ENCODE data around the gene COG6.

COG6 gene

DNA sequence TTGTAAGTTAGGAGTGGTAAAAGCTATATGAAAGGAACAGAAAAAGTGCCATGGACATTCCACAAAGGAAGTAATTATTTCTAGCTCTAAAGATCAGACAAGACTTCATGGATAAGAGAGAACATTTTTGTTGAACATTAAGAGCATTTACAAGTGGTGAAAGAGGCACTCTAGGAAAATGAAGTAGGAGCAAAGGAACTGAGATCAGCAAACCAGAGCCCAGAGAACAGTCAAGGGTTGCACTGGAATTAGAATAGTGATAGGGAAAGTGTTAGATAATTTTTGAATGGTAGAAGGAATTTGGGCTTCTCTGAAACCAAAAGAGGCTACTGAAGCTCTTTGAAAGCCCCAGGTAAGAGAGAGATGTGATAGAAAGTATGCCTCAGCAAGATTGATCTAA lies 94.1 kb downstream of the COG6 start:
- TF ChIP-seq, protein P1, sequence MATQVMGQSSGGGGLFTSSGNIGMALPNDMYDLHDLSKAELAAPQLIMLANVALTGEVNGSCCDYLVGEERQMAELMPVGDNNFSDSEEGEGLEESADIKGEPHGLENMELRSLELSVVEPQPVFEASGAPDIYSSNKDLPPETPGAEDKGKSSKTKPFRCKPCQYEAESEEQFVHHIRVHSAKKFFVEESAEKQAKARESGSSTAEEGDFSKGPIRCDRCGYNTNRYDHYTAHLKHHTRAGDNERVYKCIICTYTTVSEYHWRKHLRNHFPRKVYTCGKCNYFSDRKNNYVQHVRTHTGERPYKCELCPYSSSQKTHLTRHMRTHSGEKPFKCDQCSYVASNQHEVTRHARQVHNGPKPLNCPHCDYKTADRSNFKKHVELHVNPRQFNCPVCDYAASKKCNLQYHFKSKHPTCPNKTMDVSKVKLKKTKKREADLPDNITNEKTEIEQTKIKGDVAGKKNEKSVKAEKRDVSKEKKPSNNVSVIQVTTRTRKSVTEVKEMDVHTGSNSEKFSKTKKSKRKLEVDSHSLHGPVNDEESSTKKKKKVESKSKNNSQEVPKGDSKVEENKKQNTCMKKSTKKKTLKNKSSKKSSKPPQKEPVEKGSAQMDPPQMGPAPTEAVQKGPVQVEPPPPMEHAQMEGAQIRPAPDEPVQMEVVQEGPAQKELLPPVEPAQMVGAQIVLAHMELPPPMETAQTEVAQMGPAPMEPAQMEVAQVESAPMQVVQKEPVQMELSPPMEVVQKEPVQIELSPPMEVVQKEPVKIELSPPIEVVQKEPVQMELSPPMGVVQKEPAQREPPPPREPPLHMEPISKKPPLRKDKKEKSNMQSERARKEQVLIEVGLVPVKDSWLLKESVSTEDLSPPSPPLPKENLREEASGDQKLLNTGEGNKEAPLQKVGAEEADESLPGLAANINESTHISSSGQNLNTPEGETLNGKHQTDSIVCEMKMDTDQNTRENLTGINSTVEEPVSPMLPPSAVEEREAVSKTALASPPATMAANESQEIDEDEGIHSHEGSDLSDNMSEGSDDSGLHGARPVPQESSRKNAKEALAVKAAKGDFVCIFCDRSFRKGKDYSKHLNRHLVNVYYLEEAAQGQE (IDR thresholded peaks at IDR 0.05; ENCODE audit: insufficient read depth in 1 of 2, low read depth in 2 of 2, low read length in 2 of 2) = no peak
- TF ChIP-seq SIN3A (IDR thresholded peaks at IDR 0.05; ENCODE audit: borderline replicate concordance, insufficient read depth, low read length) (no peak), TAF1 (IDR thresholded peaks at IDR 0.05; ENCODE audit: borderline replicate concordance, insufficient read depth, low read length) (no peak), POLR2AphosphoS5 (IDR thresholded peaks at IDR 0.05; ENCODE audit: low read depth, low read length) (no peak), FOXP2 (optimal IDR thresholded peaks at IDR 0.05; ENCODE audit: borderline replicate concordance, extremely low read depth, extremely low read length, insufficient read depth) (no peak)

DNA sequence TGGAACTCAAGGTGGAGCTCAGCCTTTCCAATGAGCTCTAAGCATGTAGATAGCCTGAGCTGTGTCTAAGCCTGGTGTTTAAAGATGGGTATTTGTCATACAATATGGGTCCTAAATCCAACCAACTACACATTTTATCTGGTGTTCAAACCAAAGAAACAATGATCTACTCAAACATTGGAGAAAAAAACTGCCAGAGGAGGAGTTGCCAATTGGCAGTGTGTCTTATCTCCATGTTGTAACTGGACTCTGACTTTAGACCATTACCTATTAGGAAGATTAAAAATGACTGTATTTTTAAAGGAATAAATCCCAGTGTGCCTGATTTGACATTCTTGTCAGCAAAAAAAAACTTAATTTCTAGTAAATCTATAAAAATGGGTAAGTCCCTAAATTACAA lies 96.3 kb downstream of the COG6 start:
- no peak for TF ChIP-seq POLR2AphosphoS5 (IDR thresholded peaks at IDR 0.05; ENCODE audit: low read depth, low read length)
- no peak for TF ChIP-seq FOXP2 (optimal IDR thresholded peaks at IDR 0.05; ENCODE audit: borderline replicate concordance, extremely low read depth, extremely low read length, insufficient read depth)
- TF ChIP-seq, protein P1 (IDR thresholded peaks at IDR 0.05; ENCODE audit: insufficient read depth in 1 of 2, low read depth in 2 of 2, low read length in 2 of 2) = no peak
- no peak for TF ChIP-seq SIN3A (IDR thresholded peaks at IDR 0.05; ENCODE audit: borderline replicate concordance, insufficient read depth, low read length)
- no peak for TF ChIP-seq TAF1 (IDR thresholded peaks at IDR 0.05; ENCODE audit: borderline replicate concordance, insufficient read depth, low read length)

DNA sequence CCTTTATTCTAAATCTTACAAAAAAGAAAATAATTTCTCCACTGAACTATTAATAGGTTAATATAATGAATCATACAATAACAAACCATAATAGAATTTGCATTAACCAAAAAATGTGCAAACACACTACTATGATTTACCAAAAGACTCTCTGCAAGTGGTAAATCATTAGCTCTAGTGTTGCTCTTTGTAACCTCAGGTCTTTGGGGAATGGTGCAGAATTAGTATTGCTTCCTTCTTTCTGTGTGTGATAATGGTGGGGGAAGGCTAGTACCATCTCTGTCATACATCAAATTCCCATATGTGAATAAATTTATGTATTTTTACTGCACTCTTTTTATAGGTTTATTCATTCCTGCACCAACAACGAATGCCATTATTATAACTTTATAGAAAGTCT lies 105.1 kb downstream of the COG6 start:
- TF ChIP-seq, protein P1 (IDR thresholded peaks at IDR 0.05; ENCODE audit: insufficient read depth in 1 of 2, low read depth in 2 of 2, low read length in 2 of 2) = no peak
- TF ChIP-seq POLR2AphosphoS5 (IDR thresholded peaks at IDR 0.05; ENCODE audit: low read depth, low read length) (no peak), TAF1 (IDR thresholded peaks at IDR 0.05; ENCODE audit: borderline replicate concordance, insufficient read depth, low read length) (no peak), SIN3A (IDR thresholded peaks at IDR 0.05; ENCODE audit: borderline replicate concordance, insufficient read depth, low read length) (no peak), FOXP2 (optimal IDR thresholded peaks at IDR 0.05; ENCODE audit: borderline replicate concordance, extremely low read depth, extremely low read length, insufficient read depth) (no peak)

DNA sequence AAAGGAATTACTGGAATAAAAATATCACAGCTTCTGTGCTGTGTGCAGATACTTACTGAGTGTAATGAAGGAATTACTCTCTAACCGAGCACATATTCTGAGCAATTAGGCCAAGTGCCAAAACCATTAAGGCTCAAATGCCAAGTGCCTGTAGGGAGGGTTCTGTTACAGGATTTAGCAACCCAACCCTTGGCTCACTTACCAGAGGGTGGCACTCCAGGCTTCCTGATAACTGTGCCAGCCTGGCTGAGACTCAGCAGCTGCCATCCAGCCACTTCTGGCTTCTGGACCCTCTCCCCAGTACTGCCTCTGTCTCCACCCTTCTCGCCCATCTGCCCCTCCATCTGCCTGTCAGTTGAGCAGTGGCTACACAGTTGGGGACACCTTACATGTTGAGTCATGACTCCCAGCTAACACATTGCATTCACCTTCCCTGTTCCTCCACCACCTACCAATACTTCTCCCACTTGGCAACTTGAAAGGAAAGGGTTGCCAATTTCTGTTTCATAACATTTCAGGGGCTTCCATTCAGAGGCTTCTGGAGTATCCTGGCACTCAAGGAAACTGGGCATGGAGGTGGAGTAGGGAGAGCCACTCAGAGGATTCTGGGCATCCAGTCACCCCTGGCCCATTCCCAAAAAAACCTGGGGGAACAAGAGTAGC lies 110.5 kb downstream of the COG6 start:
- TF ChIP-seq TAF1 (IDR thresholded peaks at IDR 0.05; ENCODE audit: borderline replicate concordance, insufficient read depth, low read length) = no peak
- TF ChIP-seq, protein P1 (IDR thresholded peaks at IDR 0.05; ENCODE audit: insufficient read depth in 1 of 2, low read depth in 2 of 2, low read length in 2 of 2) = no peak
